Stomach smooth muscle (tissue), 2 donors: ENCODE data around the gene PTBP2.
"Not testable (repeated sequence)": the region's sequence is repeated elsewhere in the genome, so short reads cannot be mapped to it uniquely, and the experiment has no call there.

Experiments
- H3K27ac ChIP-seq: one replicate; pipeline ENCODE4 v1.7.0; 2013; ENCODE audit warnings: mild to moderate bottlenecking, low read length, inconsistent platforms
- H3K27me3 ChIP-seq, 2 donors: one replicate each; pipeline ENCODE4 v1.7.0; 2013; ENCODE audit warnings: low read length in 2 of 2; ENCODE audit not compliant: insufficient read depth in 2 of 2, control insufficient read depth in 1 of 2
- H3K36me3 ChIP-seq, 2 donors: one replicate each; pipeline ENCODE4 v1.7.0; 2013; ENCODE audit warnings: low read length in 2 of 2; ENCODE audit not compliant: control insufficient read depth in 2 of 2, insufficient read depth in 2 of 2
- H3K4me1 ChIP-seq: one replicate; pipeline ENCODE4 v1.7.0; 2013; ENCODE audit warnings: low read length; ENCODE audit not compliant: control insufficient read depth, insufficient read depth
- H3K4me3 ChIP-seq, 2 donors: one replicate each; pipeline ENCODE4 v1.7.0; 2013; ENCODE audit warnings: low read length in 2 of 2
- H3K9ac ChIP-seq, 2 donors: one replicate each; pipeline ENCODE4 v1.7.0; 2013; ENCODE audit warnings: low read length in 2 of 2, mild to moderate bottlenecking in 1 of 2
- H3K9me3 ChIP-seq, 2 donors: one replicate each; pipeline ENCODE4 v1.7.0; 2013; ENCODE audit warnings: low read length in 2 of 2; ENCODE audit not compliant: control insufficient read depth in 2 of 2
- donor health status: healthy.
- donor health status: Pancreatic carcinoma.

PTBP2 gene

DNA sequence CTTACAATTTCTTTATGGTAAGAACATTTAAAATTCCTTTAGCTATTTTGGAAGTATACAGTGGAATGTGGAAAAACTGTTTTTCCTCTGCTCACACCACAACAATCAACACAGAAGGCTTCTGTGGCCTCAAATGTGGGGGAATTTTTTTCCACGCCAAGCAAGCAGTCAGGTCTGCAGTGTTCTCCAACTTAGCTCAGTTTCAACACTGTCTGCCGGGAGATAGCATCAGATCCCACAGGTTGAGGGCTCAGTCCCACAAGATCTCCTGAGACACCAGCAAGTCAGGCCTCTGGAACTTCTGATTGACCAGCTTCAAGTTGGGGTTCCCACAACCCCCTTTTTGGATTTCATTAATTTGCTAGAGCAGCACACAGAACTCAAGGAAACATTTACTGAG, 50.3 kb downstream of the PTBP2 start:
- Histone ChIP-seq H3K9ac (no peak overlapping the region), H3K4me1 (no peaks in the 10 kb centered on the region), H3K27ac (no peak overlapping the region), H3K36me3 (peaks cover 0 to 6% of the 10 kb centered on the region in 2 donors), H3K9me3 (no peaks in the 10 kb centered on the region), H3K4me3 (no peak overlapping the region), H3K27me3 (no peaks in the 10 kb centered on the region)

GRCh38 chr1:96772349-96772748, 50.8 kb downstream of the PTBP2 start:
- H3K4me3 ChIP-seq, result no peak overlapping the region

GRCh38 chr1:96772972-96773371, 51.4 kb downstream of the PTBP2 start:
- Histone ChIP-seq H3K4me1 (no peaks in the 10 kb centered on the region), H3K36me3 (peaks cover 0 to 6% of the 10 kb centered on the region in 2 donors), H3K27ac (no peak overlapping the region), H3K4me3 (no peak overlapping the region), H3K9me3 (no peaks in the 10 kb centered on the region), H3K9ac (no peak overlapping the region), H3K27me3 (no peaks in the 10 kb centered on the region)

More at GRCh38 chr1:96772349-96772748, 50.8 kb downstream of the PTBP2 start:
- Histone ChIP-seq H3K4me1 (no peaks in the 10 kb centered on the region), H3K9me3 (no peaks in the 10 kb centered on the region), H3K27ac (no peak overlapping the region), H3K27me3 (no peaks in the 10 kb centered on the region), H3K36me3 (peaks cover 0 to 6% of the 10 kb centered on the region in 2 donors), H3K9ac (no peak overlapping the region)

- peaks cover 4 to 25% of the 10 kb centered on the region in 2 donors for H3K36me3 ChIP-seq
These were observed 60.6 kb downstream of the PTBP2 start for GRCh38 chr1:96782206-96782605.

GRCh38 chr1:96782856-96783255, 61.3 kb downstream of the PTBP2 start:
- Histone ChIP-seq H3K27me3 (no peaks in the 10 kb centered on the region), H3K9me3 (no peaks in the 10 kb centered on the region), H3K9ac (no peak overlapping the region), H3K36me3 (peaks cover 4 to 25% of the 10 kb centered on the region in 2 donors), H3K4me1 (no peaks in the 10 kb centered on the region), H3K27ac (no peak overlapping the region), H3K4me3 (no peak overlapping the region)

More at GRCh38 chr1:96782206-96782605, 60.6 kb downstream of the PTBP2 start:
- no peak overlapping the region for H3K27ac ChIP-seq
- H3K9ac ChIP-seq, result no peak overlapping the region
- H3K4me3 ChIP-seq, result no peak overlapping the region
- no peaks in the 10 kb centered on the region for H3K9me3 ChIP-seq
- H3K4me1 ChIP-seq, result no peaks in the 10 kb centered on the region
- H3K27me3 ChIP-seq, result no peaks in the 10 kb centered on the region

GRCh38 chr1:96790599-96790998, 69.0 kb downstream of the PTBP2 start:
- Histone ChIP-seq H3K27ac (no peak overlapping the region), H3K4me1 (no peaks in the 10 kb centered on the region), H3K4me3 (no peak overlapping the region), H3K36me3 (peaks cover 0 to 6% of the 10 kb centered on the region in 2 donors), H3K27me3 (no peaks in the 10 kb centered on the region), H3K9ac (no peak overlapping the region), H3K9me3 (no peaks in the 10 kb centered on the region)

DNA sequence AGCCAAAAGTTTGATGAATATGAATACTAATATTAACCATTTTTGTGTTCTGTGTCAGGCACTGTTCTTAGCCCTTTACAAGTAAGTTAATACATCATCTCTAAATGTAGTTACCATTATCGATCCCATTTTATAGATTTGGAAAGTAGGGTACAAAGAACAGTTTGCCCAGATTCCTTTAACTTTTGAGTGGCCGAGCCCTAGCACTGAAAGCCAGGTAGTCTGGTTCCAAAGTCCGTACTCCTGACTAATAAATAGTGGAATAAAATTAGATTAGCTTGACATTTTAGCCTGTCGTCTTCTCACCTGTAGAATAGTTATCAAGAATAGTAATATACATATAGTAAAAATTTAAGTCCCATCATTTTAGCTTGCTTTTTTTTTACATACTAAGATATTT, 70.6 kb downstream of the PTBP2 start:
- no peak overlapping the region for H3K9ac ChIP-seq
- no peaks in the 10 kb centered on the region for H3K9me3 ChIP-seq
- no peaks in the 10 kb centered on the region for H3K4me1 ChIP-seq
- no peak overlapping the region for H3K4me3 ChIP-seq
- H3K36me3 ChIP-seq, result no peaks in the 10 kb centered on the region
- H3K27me3 ChIP-seq, result no peaks in the 10 kb centered on the region
- no peak overlapping the region for H3K27ac ChIP-seq

DNA sequence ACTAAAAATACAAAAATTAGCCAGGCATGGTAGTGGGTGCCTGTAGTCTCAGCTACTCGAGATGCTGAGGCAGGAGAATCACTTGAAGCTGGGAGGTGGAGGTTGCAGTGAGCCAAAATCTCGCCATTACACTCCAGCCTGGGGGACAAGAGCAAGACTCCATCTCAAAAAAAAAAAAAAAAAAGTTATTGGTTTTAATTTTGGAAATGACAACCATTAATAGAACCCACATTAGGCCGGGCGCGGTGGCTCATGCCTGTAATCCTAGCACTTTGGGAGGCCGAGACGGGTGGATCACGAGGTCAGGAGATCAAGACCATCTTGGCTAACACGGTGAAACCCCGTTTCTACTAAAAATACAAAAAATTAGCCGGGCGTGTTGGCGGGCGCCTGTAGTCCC, 80.1 kb downstream of the PTBP2 start:
- not testable (repeated sequence) for H3K27ac ChIP-seq, H3K4me1 ChIP-seq, H3K9ac ChIP-seq, H3K4me3 ChIP-seq, H3K36me3 ChIP-seq, H3K9me3 ChIP-seq, H3K27me3 ChIP-seq

- Histone ChIP-seq H3K36me3 (peaks cover 0 to 4% of the 10 kb centered on the region in 2 donors), H3K27ac (no peak overlapping the region)
These were observed 83.1 kb downstream of the PTBP2 start for GRCh38 chr1:96804648-96805047.

GRCh38 chr1:96808191-96808590, 86.6 kb downstream of the PTBP2 start:
- no peaks in the 10 kb centered on the region for H3K4me1 ChIP-seq
- H3K27ac ChIP-seq, result no peak overlapping the region
- no peaks in the 10 kb centered on the region for H3K27me3 ChIP-seq
- H3K9ac ChIP-seq, result no peak overlapping the region
- H3K9me3 ChIP-seq, result no peaks in the 10 kb centered on the region
- H3K36me3 ChIP-seq, result peaks cover 4 to 8% of the 10 kb centered on the region in 2 donors
- no peak overlapping the region for H3K4me3 ChIP-seq

More at GRCh38 chr1:96804648-96805047, 83.1 kb downstream of the PTBP2 start:
- Histone ChIP-seq H3K4me3 (no peak overlapping the region), H3K9me3 (no peaks in the 10 kb centered on the region), H3K27me3 (no peaks in the 10 kb centered on the region), H3K9ac (no peak overlapping the region), H3K4me1 (no peaks in the 10 kb centered on the region)

DNA sequence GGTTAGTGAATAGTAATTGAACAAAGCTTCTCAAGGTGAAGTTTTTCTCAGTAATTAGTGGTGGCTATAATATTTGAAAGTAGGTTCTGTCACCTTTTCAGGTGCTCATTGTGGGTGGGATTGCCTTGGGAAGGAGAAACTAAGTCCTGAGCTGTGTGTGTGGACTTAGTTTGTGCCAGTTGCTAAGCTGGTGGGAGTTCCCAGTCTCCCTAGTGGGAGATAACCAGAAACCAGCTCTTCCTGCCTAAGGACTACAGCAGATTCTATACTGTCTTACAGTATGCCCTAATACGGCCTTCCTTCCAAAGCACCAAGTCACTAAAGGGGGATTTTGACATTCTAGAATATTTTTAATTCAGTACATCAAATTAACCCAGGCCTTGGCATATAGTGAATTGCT, 94.3 kb downstream of the PTBP2 start:
- no peaks in the 10 kb centered on the region for H3K27me3 ChIP-seq
- no peak overlapping the region for H3K27ac ChIP-seq
- no peaks in the 10 kb centered on the region for H3K4me1 ChIP-seq
- no peaks in the 10 kb centered on the region for H3K9me3 ChIP-seq
- peaks cover 9% of the 10 kb centered on the region in 2 donors for H3K36me3 ChIP-seq
- no peak overlapping the region for H3K4me3 ChIP-seq
- H3K9ac ChIP-seq, result no peak overlapping the region
